Upper lobe of left lung (tissue), 4 donors: Measurements from ENCODE around the gene PTPN2.

ENCODE experiments used
- POLR2A ChIP-seq, 4 donors: fragments of 450-650 bp; IDR thresholded peaks; one replicate each; pipeline ENCODE4 v1.5.1; 2016 to 2017; ENCODE audit warnings: antibody characterized with exemption in 4 of 4, mild to moderate bottlenecking in 2 of 4
- POLR2AphosphoS5 ChIP-seq, 2 donors: sonication (generic); formaldehyde crosslinking; IDR thresholded peaks; one replicate each; pipeline ENCODE4 v1.5.1; 2017; ENCODE audit warnings: antibody characterized with exemption in 2 of 2
- TF ChIP-seq, protein P1 (sequence below), 6 experiments: fragments of 450-650 bp in 4 of 6; fragments of 200-600 bp in 2 of 6; sonication (generic) in 2 of 6; IDR thresholded peaks; one replicate each; pipeline ENCODE4 v1.5.1; 2016 to 2019; ENCODE audit warnings: antibody characterized with exemption in 6 of 6

DNA sequence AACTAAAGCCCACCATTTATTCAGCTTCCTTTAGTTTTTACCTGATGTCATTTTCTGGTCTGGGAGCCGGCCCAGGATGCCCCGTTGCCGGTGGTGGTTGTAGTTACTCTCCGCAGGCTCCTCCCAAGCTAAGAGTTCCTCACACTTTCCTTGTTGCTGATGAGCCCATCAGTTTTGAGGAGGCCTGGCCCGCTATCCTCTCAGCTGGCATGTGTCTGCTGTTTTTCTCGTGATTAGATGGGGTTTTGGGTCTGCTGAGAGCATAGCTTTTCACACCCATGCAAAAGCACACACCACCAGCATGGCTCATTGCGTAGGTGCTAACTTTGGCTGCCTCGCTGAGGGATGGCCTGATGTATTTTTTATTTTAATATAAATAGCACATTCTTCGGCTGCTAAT is 109.1 kb downstream of the PTPN2 start:
- TF ChIP-seq POLR2A (IDR thresholded peaks at IDR 0.05) (no peak), POLR2AphosphoS5 (IDR thresholded peaks at IDR 0.05) (no peak)
- TF ChIP-seq, protein P1, sequence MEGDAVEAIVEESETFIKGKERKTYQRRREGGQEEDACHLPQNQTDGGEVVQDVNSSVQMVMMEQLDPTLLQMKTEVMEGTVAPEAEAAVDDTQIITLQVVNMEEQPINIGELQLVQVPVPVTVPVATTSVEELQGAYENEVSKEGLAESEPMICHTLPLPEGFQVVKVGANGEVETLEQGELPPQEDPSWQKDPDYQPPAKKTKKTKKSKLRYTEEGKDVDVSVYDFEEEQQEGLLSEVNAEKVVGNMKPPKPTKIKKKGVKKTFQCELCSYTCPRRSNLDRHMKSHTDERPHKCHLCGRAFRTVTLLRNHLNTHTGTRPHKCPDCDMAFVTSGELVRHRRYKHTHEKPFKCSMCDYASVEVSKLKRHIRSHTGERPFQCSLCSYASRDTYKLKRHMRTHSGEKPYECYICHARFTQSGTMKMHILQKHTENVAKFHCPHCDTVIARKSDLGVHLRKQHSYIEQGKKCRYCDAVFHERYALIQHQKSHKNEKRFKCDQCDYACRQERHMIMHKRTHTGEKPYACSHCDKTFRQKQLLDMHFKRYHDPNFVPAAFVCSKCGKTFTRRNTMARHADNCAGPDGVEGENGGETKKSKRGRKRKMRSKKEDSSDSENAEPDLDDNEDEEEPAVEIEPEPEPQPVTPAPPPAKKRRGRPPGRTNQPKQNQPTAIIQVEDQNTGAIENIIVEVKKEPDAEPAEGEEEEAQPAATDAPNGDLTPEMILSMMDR (IDR thresholded peaks at IDR 0.05) = no peak
